ENCODE measurements around the gene LAMB1.

GRCh38 chr7:107940951-107941350 is 62.0 kb downstream of the LAMB1 start:
- no peak for TF ChIP-seq POLR2A (IDR thresholded peaks at IDR 0.05)
- TF ChIP-seq, protein P1, sequence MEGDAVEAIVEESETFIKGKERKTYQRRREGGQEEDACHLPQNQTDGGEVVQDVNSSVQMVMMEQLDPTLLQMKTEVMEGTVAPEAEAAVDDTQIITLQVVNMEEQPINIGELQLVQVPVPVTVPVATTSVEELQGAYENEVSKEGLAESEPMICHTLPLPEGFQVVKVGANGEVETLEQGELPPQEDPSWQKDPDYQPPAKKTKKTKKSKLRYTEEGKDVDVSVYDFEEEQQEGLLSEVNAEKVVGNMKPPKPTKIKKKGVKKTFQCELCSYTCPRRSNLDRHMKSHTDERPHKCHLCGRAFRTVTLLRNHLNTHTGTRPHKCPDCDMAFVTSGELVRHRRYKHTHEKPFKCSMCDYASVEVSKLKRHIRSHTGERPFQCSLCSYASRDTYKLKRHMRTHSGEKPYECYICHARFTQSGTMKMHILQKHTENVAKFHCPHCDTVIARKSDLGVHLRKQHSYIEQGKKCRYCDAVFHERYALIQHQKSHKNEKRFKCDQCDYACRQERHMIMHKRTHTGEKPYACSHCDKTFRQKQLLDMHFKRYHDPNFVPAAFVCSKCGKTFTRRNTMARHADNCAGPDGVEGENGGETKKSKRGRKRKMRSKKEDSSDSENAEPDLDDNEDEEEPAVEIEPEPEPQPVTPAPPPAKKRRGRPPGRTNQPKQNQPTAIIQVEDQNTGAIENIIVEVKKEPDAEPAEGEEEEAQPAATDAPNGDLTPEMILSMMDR (IDR thresholded peaks at IDR 0.05), result no peak

All from body of pancreas (tissue), 4 donors.